Measurements from ENCODE around the gene DCT. TPM values are rescaled to one million over a fixed set of nuclear protein-coding genes. Genes with fewer than 3 reads are reported as not detected.
"Not testable (repeated sequence)": the region's sequence is repeated elsewhere in the genome, so short reads cannot be mapped to it uniquely, and the experiment has no call there.

The DCT gene
- total and polyA plus RNA-seq, 2 donors, result 0.73 to 0.90 TPM

DNA sequence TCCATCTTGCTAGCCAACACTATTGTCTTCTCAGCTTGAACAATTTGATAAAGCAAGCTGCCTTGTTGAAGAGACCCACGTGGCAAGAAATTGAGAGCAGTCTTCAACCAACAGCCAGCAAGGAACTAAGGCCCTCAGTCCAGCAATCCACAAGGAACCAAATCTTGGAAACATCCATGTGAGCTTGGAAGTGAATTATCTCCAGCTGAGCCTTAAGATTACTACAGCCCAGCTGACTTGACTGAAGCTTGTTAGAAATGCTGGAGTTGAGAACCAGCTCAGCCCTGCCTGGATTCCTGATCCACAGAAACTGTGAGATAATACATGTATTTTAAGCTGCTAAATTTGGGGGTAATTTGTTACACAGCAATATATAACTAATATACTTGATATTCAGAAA lies 26.2 kb upstream of the DCT start:
- Histone ChIP-seq H3K27me3 (ENCODE audit: control insufficient read depth in 2 of 2, insufficient read depth in 1 of 2, low read length in 1 of 2) (peaks cover 0 to 3% of the 10 kb centered on the region in 2 donors), H3K36me3 (ENCODE audit: control insufficient read depth in 2 of 2, insufficient read depth in 2 of 2, low read length in 1 of 2) (no peaks in the 10 kb centered on the region), H3K27ac (ENCODE audit: low read depth in 1 of 2, low read length in 1 of 2) (no peak overlapping the region), H3K9me3 (ENCODE audit: control insufficient read depth in 2 of 2, insufficient read depth in 1 of 2, low read length in 1 of 2) (no peaks in the 10 kb centered on the region), H3K4me3 (ENCODE audit: low read length in 2 of 2) (no peak overlapping the region), H3K4me1 (ENCODE audit: control insufficient read depth in 2 of 2, insufficient read depth in 2 of 2, low read length in 2 of 2) (peaks cover 0 to 13% of the 10 kb centered on the region in 2 donors)
- whole genome bisulfite sequencing, result 83% methylated on average over 1 of the region's 1 CpG
- no peak for DNase-seq (ENCODE audit: low read depth in 6 of 9, low spot score in 9 of 9)

DNA sequence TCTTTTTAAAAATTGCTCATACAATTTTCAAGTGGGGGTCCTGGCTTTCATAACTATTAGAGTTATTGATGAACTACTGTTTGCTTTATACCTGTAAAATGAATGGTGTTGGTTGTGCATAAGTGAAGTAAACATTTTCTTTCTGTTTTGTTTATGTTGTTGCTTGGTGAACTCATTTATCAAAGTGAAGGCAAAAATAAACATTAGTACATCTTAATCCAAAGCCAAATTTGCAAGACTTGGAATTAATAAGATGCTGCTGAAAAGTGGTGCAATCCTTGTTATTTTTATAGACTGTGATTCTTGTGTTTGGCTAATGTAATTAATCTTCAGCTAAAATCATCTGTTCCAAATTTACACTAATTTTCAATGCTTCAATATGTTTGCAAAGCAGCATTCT lies 24.4 kb upstream of the DCT start:
- no peaks in the 10 kb centered on the region for H3K36me3 ChIP-seq (ENCODE audit: control insufficient read depth in 2 of 2, insufficient read depth in 2 of 2, low read length in 1 of 2)
- H3K4me3 ChIP-seq (ENCODE audit: low read length in 2 of 2), result no peak overlapping the region
- no peak overlapping the region for H3K27ac ChIP-seq (ENCODE audit: low read depth in 1 of 2, low read length in 1 of 2)
- no peak for DNase-seq (ENCODE audit: low read depth in 6 of 9, low spot score in 9 of 9)
- H3K27me3 ChIP-seq (ENCODE audit: control insufficient read depth in 2 of 2, insufficient read depth in 1 of 2, low read length in 1 of 2), result peaks cover 0 to 3% of the 10 kb centered on the region in 2 donors
- peaks cover 0 to 13% of the 10 kb centered on the region in 2 donors for H3K4me1 ChIP-seq (ENCODE audit: control insufficient read depth in 2 of 2, insufficient read depth in 2 of 2, low read length in 2 of 2)
- H3K9me3 ChIP-seq (ENCODE audit: control insufficient read depth in 2 of 2, insufficient read depth in 1 of 2, low read length in 1 of 2), result no peaks in the 10 kb centered on the region

DNA sequence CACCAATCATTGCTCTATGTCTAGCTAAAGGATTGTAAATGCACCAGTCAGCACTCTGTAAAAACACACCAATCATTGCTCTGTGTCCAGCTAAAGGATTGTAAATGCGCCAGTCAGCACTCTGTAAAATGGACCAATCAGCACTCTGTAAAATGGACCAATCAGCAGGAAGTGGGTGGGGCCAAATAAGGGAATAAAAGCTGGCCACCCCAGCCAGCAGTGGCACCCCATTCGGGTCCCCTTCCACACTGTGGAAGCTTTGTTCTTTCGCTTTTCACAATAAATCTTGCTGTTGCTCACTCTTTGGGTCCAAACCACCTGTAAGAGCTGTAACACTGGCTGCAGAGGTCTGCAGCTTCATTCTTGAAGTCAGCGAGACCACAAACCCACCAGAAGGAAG lies 19.3 kb upstream of the DCT start:
- H3K4me1 ChIP-seq (ENCODE audit: control insufficient read depth in 2 of 2, insufficient read depth in 2 of 2, low read length in 2 of 2); H3K9me3 ChIP-seq (ENCODE audit: control insufficient read depth in 2 of 2, insufficient read depth in 1 of 2, low read length in 1 of 2); DNase-seq (ENCODE audit: low read depth in 6 of 9, low spot score in 9 of 9); H3K27me3 ChIP-seq (ENCODE audit: control insufficient read depth in 2 of 2, insufficient read depth in 1 of 2, low read length in 1 of 2); H3K27ac ChIP-seq (ENCODE audit: low read depth in 1 of 2, low read length in 1 of 2); H3K36me3 ChIP-seq (ENCODE audit: control insufficient read depth in 2 of 2, insufficient read depth in 2 of 2, low read length in 1 of 2); H3K4me3 ChIP-seq (ENCODE audit: low read length in 2 of 2): not testable (repeated sequence)
- 87% methylated on average over 4 of the region's 4 CpGs for WGBS

DNA sequence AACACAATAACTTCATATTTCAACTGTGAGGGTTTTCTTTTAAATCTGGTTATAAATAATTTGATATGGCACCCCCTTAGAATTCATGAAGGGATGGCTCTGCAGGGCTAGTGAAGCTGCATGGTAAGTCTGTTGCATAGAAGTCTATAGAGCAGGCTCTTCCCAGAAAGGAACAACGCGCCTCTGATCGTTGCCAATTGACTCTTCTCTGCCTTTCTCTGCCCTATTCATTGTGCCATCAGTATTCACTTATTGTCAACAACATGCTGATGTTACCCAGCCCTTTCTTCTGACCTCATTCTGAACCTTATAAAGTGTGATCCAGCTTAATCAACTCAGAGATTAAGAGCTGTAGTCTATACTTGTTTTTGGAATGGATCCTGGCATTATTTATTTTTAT lies 16.3 kb upstream of the DCT start:
- DNase-seq (ENCODE audit: low read depth in 6 of 9, low spot score in 9 of 9), result no peak
- no peaks in the 10 kb centered on the region for H3K9me3 ChIP-seq (ENCODE audit: control insufficient read depth in 2 of 2, insufficient read depth in 1 of 2, low read length in 1 of 2)
- no peak overlapping the region for H3K27ac ChIP-seq (ENCODE audit: low read depth in 1 of 2, low read length in 1 of 2)
- no peaks in the 10 kb centered on the region for H3K27me3 ChIP-seq (ENCODE audit: control insufficient read depth in 2 of 2, insufficient read depth in 1 of 2, low read length in 1 of 2)
- H3K4me1 ChIP-seq (ENCODE audit: control insufficient read depth in 2 of 2, insufficient read depth in 2 of 2, low read length in 2 of 2), result no peaks in the 10 kb centered on the region
- 98% methylated on average over 3 of the region's 3 CpGs for WGBS
- H3K4me3 ChIP-seq (ENCODE audit: low read length in 2 of 2), result no peak overlapping the region
- H3K36me3 ChIP-seq (ENCODE audit: control insufficient read depth in 2 of 2, insufficient read depth in 2 of 2, low read length in 1 of 2), result no peaks in the 10 kb centered on the region

- Histone ChIP-seq H3K27ac (ENCODE audit: low read depth in 1 of 2, low read length in 1 of 2) (no peak overlapping the region), H3K9me3 (ENCODE audit: control insufficient read depth in 2 of 2, insufficient read depth in 1 of 2, low read length in 1 of 2) (no peaks in the 10 kb centered on the region), H3K36me3 (ENCODE audit: control insufficient read depth in 2 of 2, insufficient read depth in 2 of 2, low read length in 1 of 2) (no peaks in the 10 kb centered on the region), H3K4me1 (ENCODE audit: control insufficient read depth in 2 of 2, insufficient read depth in 2 of 2, low read length in 2 of 2) (no peaks in the 10 kb centered on the region), H3K4me3 (ENCODE audit: low read length in 2 of 2) (no peak overlapping the region), H3K27me3 (ENCODE audit: control insufficient read depth in 2 of 2, insufficient read depth in 1 of 2, low read length in 1 of 2) (no peaks in the 10 kb centered on the region)
- DNase-seq (ENCODE audit: low read depth in 6 of 9, low spot score in 9 of 9), result no peak
- 22% methylated on average over 2 of the region's 2 CpGs for WGBS
Measured at GRCh38 chr13:94494026-94494425, 14.5 kb upstream of the DCT start.

DNA sequence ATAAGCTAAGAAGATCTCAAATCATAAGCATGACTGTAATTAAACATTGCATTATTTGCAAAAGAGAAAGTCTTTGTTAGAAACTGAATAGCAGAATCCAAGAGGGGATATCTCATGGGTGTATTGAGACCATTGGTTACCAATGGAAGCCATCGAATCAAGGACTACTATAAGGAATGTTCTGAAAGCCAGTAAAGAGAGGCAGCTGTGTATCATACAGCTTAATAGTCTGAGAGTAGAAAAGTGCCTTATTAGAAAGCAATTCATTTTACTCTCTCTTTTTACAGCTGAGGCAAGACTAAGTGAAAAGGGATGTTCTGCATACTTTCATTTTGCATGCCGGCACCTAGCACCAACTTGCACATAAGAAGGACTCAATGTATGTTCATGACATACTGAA lies 7.6 kb upstream of the DCT start:
- DNase-seq (ENCODE audit: low read depth in 6 of 9, low spot score in 9 of 9), result no peak
- no peaks in the 10 kb centered on the region for H3K4me1 ChIP-seq (ENCODE audit: control insufficient read depth in 2 of 2, insufficient read depth in 2 of 2, low read length in 2 of 2)
- no peaks in the 10 kb centered on the region for H3K27me3 ChIP-seq (ENCODE audit: control insufficient read depth in 2 of 2, insufficient read depth in 1 of 2, low read length in 1 of 2)
- H3K27ac ChIP-seq (ENCODE audit: low read depth in 1 of 2, low read length in 1 of 2), result no peak overlapping the region
- no peak overlapping the region for H3K4me3 ChIP-seq (ENCODE audit: low read length in 2 of 2)
- H3K36me3 ChIP-seq (ENCODE audit: control insufficient read depth in 2 of 2, insufficient read depth in 2 of 2, low read length in 1 of 2), result no peaks in the 10 kb centered on the region
- 95% methylated on average over 2 of the region's 2 CpGs for WGBS
- no peaks in the 10 kb centered on the region for H3K9me3 ChIP-seq (ENCODE audit: control insufficient read depth in 2 of 2, insufficient read depth in 1 of 2, low read length in 1 of 2)

DNA sequence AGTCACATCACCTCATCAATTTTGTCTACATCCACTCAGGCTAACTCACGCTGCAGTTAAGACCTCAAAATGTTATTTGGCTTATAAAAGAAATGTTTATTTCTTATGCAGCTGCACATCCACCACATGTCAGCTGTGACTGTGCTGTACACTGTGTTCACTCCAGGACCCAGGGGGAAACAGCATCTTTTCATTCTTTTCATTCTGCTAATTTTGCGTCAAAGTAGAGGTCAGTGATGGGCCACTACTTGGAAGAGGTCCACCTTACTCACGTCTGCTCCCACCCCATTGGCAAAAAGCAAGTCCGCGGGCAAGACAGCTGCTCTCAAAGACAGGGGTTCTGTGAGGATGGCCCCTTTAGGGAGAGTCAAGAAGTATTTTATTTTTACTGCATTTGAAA lies 4.5 kb upstream of the DCT start:
- Histone ChIP-seq H3K4me1 (ENCODE audit: control insufficient read depth in 2 of 2, insufficient read depth in 2 of 2, low read length in 2 of 2) (no peaks in the 10 kb centered on the region), H3K9me3 (ENCODE audit: control insufficient read depth in 2 of 2, insufficient read depth in 1 of 2, low read length in 1 of 2) (no peaks in the 10 kb centered on the region), H3K27me3 (ENCODE audit: control insufficient read depth in 2 of 2, insufficient read depth in 1 of 2, low read length in 1 of 2) (no peaks in the 10 kb centered on the region), H3K27ac (ENCODE audit: low read depth in 1 of 2, low read length in 1 of 2) (no peak overlapping the region), H3K4me3 (ENCODE audit: low read length in 2 of 2) (no peak overlapping the region), H3K36me3 (ENCODE audit: control insufficient read depth in 2 of 2, insufficient read depth in 2 of 2, low read length in 1 of 2) (no peaks in the 10 kb centered on the region)
- 86% methylated on average over 5 of the region's 5 CpGs for WGBS
- no peak for DNase-seq (ENCODE audit: low read depth in 6 of 9, low spot score in 9 of 9)

DNA sequence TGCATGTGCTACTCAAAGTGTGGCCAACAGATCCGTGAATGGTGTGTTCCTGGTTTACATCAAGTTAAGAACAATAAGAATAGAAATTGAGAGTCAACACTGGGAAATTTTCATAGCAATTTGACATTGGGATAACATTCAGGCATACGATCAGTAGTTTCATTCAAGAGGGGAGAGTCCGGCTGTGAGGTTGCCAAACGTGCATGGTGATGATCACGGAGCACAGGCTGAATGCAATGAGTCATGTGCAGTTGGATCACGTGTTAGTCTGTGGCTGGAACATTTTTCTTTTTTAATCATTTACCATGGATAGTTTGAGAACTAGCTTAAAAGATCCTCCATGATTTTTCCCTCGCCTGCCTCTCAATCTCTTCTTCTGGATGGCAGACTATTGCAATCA lies 2.5 kb upstream of the DCT start:
- 94% methylated on average over 7 of the region's 7 CpGs for WGBS
- no peak for DNase-seq (ENCODE audit: low read depth in 6 of 9, low spot score in 9 of 9)
- no peak overlapping the region for H3K27ac ChIP-seq (ENCODE audit: low read depth in 1 of 2, low read length in 1 of 2)

DNA sequence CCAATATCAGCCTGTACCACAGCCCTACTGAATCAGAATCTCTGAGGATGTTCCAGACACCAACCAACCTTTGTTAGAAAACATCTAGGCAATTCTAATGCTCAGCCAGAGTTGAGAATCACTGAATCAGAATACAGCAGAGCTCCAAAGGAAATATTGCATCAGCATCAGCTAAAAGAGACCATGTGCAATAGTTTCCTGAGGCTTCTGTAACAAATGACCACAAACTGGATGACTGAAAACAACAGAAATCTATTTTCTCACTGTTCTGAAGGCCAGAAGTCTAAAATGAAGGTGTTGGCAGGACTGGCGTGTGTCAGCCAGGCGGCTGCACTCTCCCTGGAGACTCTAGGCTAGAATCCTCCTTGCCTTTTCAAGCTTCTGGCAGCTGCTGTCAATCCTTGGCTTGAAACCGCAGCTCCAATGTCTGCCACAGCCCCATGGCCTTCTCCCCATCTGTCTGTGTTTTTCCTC lies 1.2 kb upstream of the DCT start:
- WGBS, result 93% methylated on average over 3 of the region's 3 CpGs
- Histone ChIP-seq H3K27ac (ENCODE audit: low read depth in 1 of 2, low read length in 1 of 2) (no peak overlapping the region), H3K4me1 (ENCODE audit: control insufficient read depth in 2 of 2, insufficient read depth in 2 of 2, low read length in 2 of 2) (no peaks in the 10 kb centered on the region), H3K27me3 (ENCODE audit: control insufficient read depth in 2 of 2, insufficient read depth in 1 of 2, low read length in 1 of 2) (no peaks in the 10 kb centered on the region), H3K4me3 (ENCODE audit: low read length in 2 of 2) (no peak overlapping the region), H3K9me3 (ENCODE audit: control insufficient read depth in 2 of 2, insufficient read depth in 1 of 2, low read length in 1 of 2) (no peaks in the 10 kb centered on the region), H3K36me3 (ENCODE audit: control insufficient read depth in 2 of 2, insufficient read depth in 2 of 2, low read length in 1 of 2) (no peaks in the 10 kb centered on the region)
- DNase-seq (ENCODE audit: low read depth in 6 of 9, low spot score in 9 of 9), result no peak

More for the DNA sequence above, 2.5 kb upstream of the DCT start:
- H3K9me3 ChIP-seq (ENCODE audit: control insufficient read depth in 2 of 2, insufficient read depth in 1 of 2, low read length in 1 of 2), result no peaks in the 10 kb centered on the region
- H3K4me1 ChIP-seq (ENCODE audit: control insufficient read depth in 2 of 2, insufficient read depth in 2 of 2, low read length in 2 of 2), result no peaks in the 10 kb centered on the region
- no peak overlapping the region for H3K4me3 ChIP-seq (ENCODE audit: low read length in 2 of 2)
- H3K27me3 ChIP-seq (ENCODE audit: control insufficient read depth in 2 of 2, insufficient read depth in 1 of 2, low read length in 1 of 2), result no peaks in the 10 kb centered on the region
- H3K36me3 ChIP-seq (ENCODE audit: control insufficient read depth in 2 of 2, insufficient read depth in 2 of 2, low read length in 1 of 2), result no peaks in the 10 kb centered on the region

- Histone ChIP-seq H3K4me1 (ENCODE audit: control insufficient read depth in 2 of 2, insufficient read depth in 2 of 2, low read length in 2 of 2) (no peaks in the 10 kb centered on the region), H3K4me3 (ENCODE audit: low read length in 2 of 2) (no peak overlapping the region), H3K36me3 (ENCODE audit: control insufficient read depth in 2 of 2, insufficient read depth in 2 of 2, low read length in 1 of 2) (no peaks in the 10 kb centered on the region), H3K27me3 (ENCODE audit: control insufficient read depth in 2 of 2, insufficient read depth in 1 of 2, low read length in 1 of 2) (no peaks in the 10 kb centered on the region), H3K27ac (ENCODE audit: low read depth in 1 of 2, low read length in 1 of 2) (no peak overlapping the region), H3K9me3 (ENCODE audit: control insufficient read depth in 2 of 2, insufficient read depth in 1 of 2, low read length in 1 of 2) (no peaks in the 10 kb centered on the region)
- WGBS, result 97% methylated on average over 11 of the region's 11 CpGs
- no peak for DNase-seq (ENCODE audit: low read depth in 6 of 9, low spot score in 9 of 9)
Measured at GRCh38 chr13:94478913-94479312, 569 bp downstream of the DCT start.
